Activated CD4-positive, alpha-beta memory T cell treated with anti-CD3 and anti-CD28 coated beads, Interleukin-2, amount 10 ng/mL, durations not matched to agents 7 days and 5 days (primary cell): Measurements from ENCODE around the gene TM9SF4. TPM values are rescaled to one million over a fixed set of nuclear protein-coding genes. Genes with fewer than 3 reads are reported as not detected.
"Not testable (repeated sequence)": the region's sequence is repeated elsewhere in the genome, so short reads cannot be mapped to it uniquely, and the experiment has no call there.

Experiments
- CTCF ChIA-PET: fragments of 350-600 bp; sonication (Branson Sonifier 250); formaldehyde crosslinking; loops from one replicate; lab custom pipeline; 2021; ENCODE audit warnings: antibody characterized with exemption, inconsistent platforms; lab: Charles Lee
- POLR2A ChIA-PET: fragments of 350-600 bp; sonication (Branson Sonifier 250); formaldehyde crosslinking; loops from one replicate; lab custom pipeline; 2021; ENCODE audit warnings: antibody characterized with exemption; lab: Charles Lee
- DNase-seq: peaks from one replicate; pipeline ENCODE4 v3.0.0-alpha.2; 2020
- H3K27ac Mint-ChIP-seq: one replicate; pipeline ENCODE4 v1.8.0; 2021; ENCODE audit warnings: mild to moderate bottlenecking, mixed read lengths
- H3K27me3 Mint-ChIP-seq: one replicate; pipeline ENCODE4 v1.8.0; 2021; ENCODE audit warnings: mixed read lengths
- H3K36me3 Mint-ChIP-seq: one replicate; pipeline ENCODE4 v1.8.0; 2021; ENCODE audit warnings: low read depth, mixed read lengths
- H3K4me1 Mint-ChIP-seq: one replicate; pipeline ENCODE4 v1.8.0; 2021; ENCODE audit warnings: mixed read lengths
- H3K4me3 Mint-ChIP-seq: one replicate; pipeline ENCODE4 v1.8.0; 2021; ENCODE audit warnings: mild to moderate bottlenecking, mixed read lengths
- H3K9me3 Mint-ChIP-seq: one replicate; pipeline ENCODE4 v1.8.0; 2021; ENCODE audit warnings: mixed read lengths
- total RNA-seq, 2 experiments: library from RNA; stranded (reverse); gene quantifications; one replicate each; pipeline ENCODE4 v1.2.3, GENCODE V29; 2021

Gene TM9SF4
- total RNA-seq, 2 experiments from 2014 or later, result 37.6 to 38.6 TPM

GRCh38 chr20:32110727-32111126, 1.2 kb downstream of the TM9SF4 start:
- H3K9me3 Mint-ChIP-seq, result peaks cover 2% of the 10 kb centered on the region
- DNase-seq, result no peak
- POLR2A ChIA-PET, result interaction anchor here (1.8 kb wide), 1 partner anchor 8 kb away, joined by 6 read pairs; no protein-coding TSS in a partner anchor
- peaks cover 4% of the 10 kb centered on the region for H3K27me3 Mint-ChIP-seq
- peaks cover 39% of the 10 kb centered on the region for H3K4me1 Mint-ChIP-seq
- H3K4me3 Mint-ChIP-seq, result peak overlapping the region; percentile 99
- H3K36me3 Mint-ChIP-seq, result peaks cover 17% of the 10 kb centered on the region
- CTCF ChIA-PET, result no interaction called here
- H3K27ac Mint-ChIP-seq, result peak overlapping the region; percentile 99

- H3K27ac Mint-ChIP-seq, result no peak overlapping the region
- peak overlapping the region; percentile 99 for H3K4me3 Mint-ChIP-seq
- ChIA-PET POLR2A (no interaction called here), CTCF (no interaction called here)
- H3K9me3 Mint-ChIP-seq, result peaks cover 2% of the 10 kb centered on the region
- peaks cover 19% of the 10 kb centered on the region for H3K36me3 Mint-ChIP-seq
- no peak for DNase-seq
- peaks cover 41% of the 10 kb centered on the region for H3K4me1 Mint-ChIP-seq
- H3K27me3 Mint-ChIP-seq, result peaks cover 4% of the 10 kb centered on the region
Measured at GRCh38 chr20:32111156-32111686, 1.7 kb downstream of the TM9SF4 start.

DNA sequence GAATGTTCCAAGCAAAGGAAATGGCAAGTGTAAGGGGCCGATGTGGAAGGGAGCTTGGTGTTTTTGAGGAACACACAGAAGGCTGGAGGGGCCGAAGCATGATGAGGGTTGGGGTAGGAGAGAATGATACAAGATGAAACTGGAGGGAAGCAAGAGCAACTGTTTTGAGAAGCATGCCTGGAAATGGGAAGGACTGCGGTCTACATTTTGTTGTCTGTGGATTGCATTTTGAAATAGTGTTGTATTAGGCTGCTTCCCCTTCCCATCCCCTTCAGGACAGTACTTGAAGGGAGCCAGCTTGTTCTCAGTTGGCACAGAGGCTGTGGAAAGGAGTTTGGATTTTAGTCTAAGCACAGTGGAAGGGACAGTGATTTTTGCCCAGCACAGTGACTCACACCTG, 2.2 kb downstream of the TM9SF4 start:
- Mint-ChIP-seq H3K4me3 (no peak overlapping the region), H3K4me1 (peaks cover 45% of the 10 kb centered on the region), H3K36me3 (peaks cover 23% of the 10 kb centered on the region), H3K9me3 (peaks cover 2% of the 10 kb centered on the region), H3K27ac (no peak overlapping the region), H3K27me3 (peaks cover 3% of the 10 kb centered on the region)
- POLR2A ChIA-PET, result no interaction called here
- DNase-seq, result no peak
- CTCF ChIA-PET, result no interaction called here

DNA sequence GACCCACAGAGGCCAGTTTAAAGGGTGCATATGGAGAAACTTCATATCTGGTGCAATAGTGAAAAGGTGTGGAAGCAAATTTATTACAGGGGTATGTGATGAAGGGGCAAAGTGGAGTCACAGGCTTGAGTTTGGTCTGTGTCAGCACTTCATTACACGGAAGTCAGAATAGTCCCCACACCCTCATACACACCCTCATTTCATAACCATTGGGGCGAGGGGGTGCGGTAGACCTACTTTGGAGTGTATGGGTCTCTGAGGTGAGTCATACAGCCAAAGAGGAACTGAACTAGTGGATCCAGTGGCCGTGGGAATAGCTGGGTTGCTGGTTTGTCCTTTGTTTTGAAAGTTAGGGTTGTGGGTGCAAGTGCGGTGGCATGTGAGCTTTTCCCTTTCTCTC, 3.3 kb downstream of the TM9SF4 start:
- Mint-ChIP-seq H3K27me3 (no peaks in the 10 kb centered on the region), H3K4me3 (peak overlapping the region; percentile 5), H3K9me3 (peaks cover 2% of the 10 kb centered on the region), H3K4me1 (peaks cover 50% of the 10 kb centered on the region), H3K27ac (no peak overlapping the region), H3K36me3 (peaks cover 23% of the 10 kb centered on the region)
- CTCF ChIA-PET, result no interaction called here
- peak; percentile 20 for DNase-seq
- POLR2A ChIA-PET, result interaction anchor here (0.9 kb wide), 1 partner anchor 20 kb away, joined by 4 read pairs; no protein-coding TSS in a partner anchor

DNA sequence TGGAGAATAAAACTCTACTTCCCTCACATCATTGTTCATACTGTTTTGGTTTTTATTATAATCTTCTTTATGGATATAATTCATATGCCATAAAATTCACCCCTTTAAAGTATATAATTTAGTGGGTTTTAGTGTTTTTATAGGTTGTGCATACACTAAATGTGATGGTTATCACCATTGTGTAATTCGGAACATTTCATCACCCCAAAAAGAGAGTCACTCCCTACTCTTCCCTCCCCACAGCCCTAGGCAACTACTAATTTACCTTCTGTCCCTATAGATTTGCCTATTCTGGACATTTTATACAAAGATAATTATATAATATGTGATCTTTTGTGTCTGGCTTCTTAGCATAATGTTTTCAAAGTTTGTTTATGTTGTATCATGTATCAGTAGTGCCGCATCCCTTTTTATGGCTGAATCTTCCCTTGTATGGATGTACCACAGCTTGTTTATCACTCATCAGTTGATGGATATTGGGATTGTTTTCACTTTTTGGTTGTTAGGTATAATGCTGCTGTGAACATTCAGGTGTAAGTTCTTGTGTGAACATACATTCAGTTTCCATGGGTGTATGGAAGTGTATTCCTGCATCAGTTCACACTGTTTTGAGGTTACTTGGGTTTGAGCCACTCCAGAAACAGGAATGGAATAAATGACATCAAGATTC, 4.2 kb downstream of the TM9SF4 start:
- H3K27me3 Mint-ChIP-seq, result no peaks in the 10 kb centered on the region
- H3K4me1 Mint-ChIP-seq, result peaks cover 50% of the 10 kb centered on the region
- H3K36me3 Mint-ChIP-seq, result peaks cover 23% of the 10 kb centered on the region
- POLR2A ChIA-PET, result interaction anchor here (0.9 kb wide), 1 partner anchor 19 kb away, joined by 4 read pairs; no protein-coding TSS in a partner anchor
- CTCF ChIA-PET, result no interaction called here
- DNase-seq, result no peak
- H3K27ac Mint-ChIP-seq, result no peak overlapping the region
- peaks cover 2% of the 10 kb centered on the region for H3K9me3 Mint-ChIP-seq
- H3K4me3 Mint-ChIP-seq, result no peak overlapping the region

- CTCF ChIA-PET, result no interaction called here
- H3K4me3 Mint-ChIP-seq, result no peak overlapping the region
- H3K36me3 Mint-ChIP-seq, result peaks cover 23% of the 10 kb centered on the region
- no peaks in the 10 kb centered on the region for H3K27me3 Mint-ChIP-seq
- H3K4me1 Mint-ChIP-seq, result peaks cover 50% of the 10 kb centered on the region
- DNase-seq, result no peak
- POLR2A ChIA-PET, result no interaction called here
- no peaks in the 10 kb centered on the region for H3K9me3 Mint-ChIP-seq
- no peak overlapping the region for H3K27ac Mint-ChIP-seq
Measured at GRCh38 chr20:32114305-32114960, 4.9 kb downstream of the TM9SF4 start.

- ChIA-PET POLR2A (no interaction called here), CTCF (no interaction called here)
- Mint-ChIP-seq H3K4me1 (peaks cover 47% of the 10 kb centered on the region), H3K36me3 (peaks cover 23% of the 10 kb centered on the region), H3K27me3 (no peaks in the 10 kb centered on the region), H3K27ac (no peak overlapping the region), H3K9me3 (no peaks in the 10 kb centered on the region), H3K4me3 (no peak overlapping the region)
- no peak for DNase-seq
Measured at GRCh38 chr20:32115211-32115767, 5.8 kb downstream of the TM9SF4 start.

DNA sequence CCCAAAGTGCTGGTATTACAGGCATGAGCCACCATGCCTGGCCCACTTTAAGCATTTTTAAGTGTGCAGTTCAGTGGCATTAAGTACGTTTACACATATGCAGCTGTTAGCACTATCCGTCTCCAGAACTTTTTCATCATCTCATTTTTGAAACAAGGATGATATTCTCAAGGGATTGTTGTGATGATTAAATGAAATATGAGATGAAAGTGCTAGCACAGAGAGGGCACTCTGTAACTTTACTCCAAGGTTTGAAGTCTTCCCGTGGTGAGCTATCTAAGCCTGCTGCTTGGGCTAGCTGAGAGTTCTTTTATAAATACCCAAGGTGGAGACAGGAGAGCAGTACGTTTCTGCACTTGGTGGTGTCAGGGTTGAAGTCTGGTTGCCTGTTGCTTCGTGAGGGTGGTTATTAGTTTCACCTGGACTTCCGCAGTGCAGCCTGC, 6.6 kb downstream of the TM9SF4 start:
- Mint-ChIP-seq H3K27me3 (no peaks in the 10 kb centered on the region), H3K9me3 (no peaks in the 10 kb centered on the region), H3K27ac (no peak overlapping the region), H3K4me1 (peaks cover 38% of the 10 kb centered on the region), H3K36me3 (peaks cover 23% of the 10 kb centered on the region), H3K4me3 (no peak overlapping the region)
- no peak for DNase-seq
- ChIA-PET CTCF (interaction anchor here (0.6 to 1.3 kb wide), 5 partner anchors 10 to 1270 kb away, joined by 3 to 6 read pairs (median 3); no protein-coding TSS in a partner anchor), POLR2A (no interaction called here)

DNA sequence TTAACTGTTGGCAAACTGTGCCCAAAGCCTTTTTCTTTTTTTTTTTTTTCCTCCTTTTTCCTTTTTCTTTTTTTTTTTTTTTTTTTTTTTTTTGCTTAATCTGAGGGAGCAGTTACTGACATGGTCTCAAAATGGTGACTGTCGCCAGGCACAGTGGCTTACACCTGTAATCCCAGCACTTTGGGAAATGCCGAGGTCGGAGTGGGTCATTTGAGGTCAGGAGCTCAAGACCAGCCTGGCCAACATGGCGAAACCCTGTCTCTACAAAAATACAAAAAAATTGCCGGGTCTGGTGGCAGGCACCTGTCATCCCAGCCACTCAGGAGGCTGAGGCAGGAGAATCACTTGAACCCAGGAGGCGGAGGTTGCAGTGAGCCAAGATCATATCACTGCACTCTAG, 7.3 kb downstream of the TM9SF4 start:
- Mint-ChIP-seq H3K27ac (peak overlapping the region; percentile 26), H3K4me1 (peaks cover 31% of the 10 kb centered on the region), H3K36me3 (peaks cover 18% of the 10 kb centered on the region)
- H3K4me3 Mint-ChIP-seq, POLR2A ChIA-PET, H3K27me3 Mint-ChIP-seq, H3K9me3 Mint-ChIP-seq, DNase-seq: not testable (repeated sequence)
- CTCF ChIA-PET, result interaction anchor here (0.6 to 1.3 kb wide), 5 partner anchors 11 to 1270 kb away, joined by 3 to 6 read pairs (median 3); no protein-coding TSS in a partner anchor

- CTCF ChIA-PET, H3K27ac Mint-ChIP-seq, H3K4me3 Mint-ChIP-seq, H3K27me3 Mint-ChIP-seq, DNase-seq, H3K9me3 Mint-ChIP-seq: not testable (repeated sequence)
- Mint-ChIP-seq H3K36me3 (peaks cover 15% of the 10 kb centered on the region), H3K4me1 (peaks cover 21% of the 10 kb centered on the region)
- POLR2A ChIA-PET, result interaction anchor here (1.0 to 1.3 kb wide), 2 partner anchors 9 to 321 kb away, joined by 3 to 6 read pairs; partner anchors contain the start of gene TM9SF4
Measured at GRCh38 chr20:32118427-32118826, 8.9 kb downstream of the TM9SF4 start.

GRCh38 chr20:32119734-32120133, 10.2 kb downstream of the TM9SF4 start:
- POLR2A ChIA-PET, result interaction anchor here (0.7 kb wide), 1 partner anchor 40 kb away, joined by 3 read pairs; no protein-coding TSS in a partner anchor
- peaks cover 20% of the 10 kb centered on the region for H3K36me3 Mint-ChIP-seq
- H3K27ac Mint-ChIP-seq, result no peak overlapping the region
- no peak overlapping the region for H3K4me3 Mint-ChIP-seq
- no peaks in the 10 kb centered on the region for H3K27me3 Mint-ChIP-seq
- H3K9me3 Mint-ChIP-seq, result no peaks in the 10 kb centered on the region
- no peak for DNase-seq
- CTCF ChIA-PET, result no interaction called here
- H3K4me1 Mint-ChIP-seq, result peaks cover 17% of the 10 kb centered on the region

GRCh38 chr20:32121908-32122307, 12.4 kb downstream of the TM9SF4 start:
- H3K27me3 Mint-ChIP-seq, POLR2A ChIA-PET, DNase-seq, H3K4me3 Mint-ChIP-seq, H3K4me1 Mint-ChIP-seq, CTCF ChIA-PET, H3K9me3 Mint-ChIP-seq, H3K27ac Mint-ChIP-seq: not testable (repeated sequence)
- H3K36me3 Mint-ChIP-seq, result peaks cover 13% of the 10 kb centered on the region

DNA sequence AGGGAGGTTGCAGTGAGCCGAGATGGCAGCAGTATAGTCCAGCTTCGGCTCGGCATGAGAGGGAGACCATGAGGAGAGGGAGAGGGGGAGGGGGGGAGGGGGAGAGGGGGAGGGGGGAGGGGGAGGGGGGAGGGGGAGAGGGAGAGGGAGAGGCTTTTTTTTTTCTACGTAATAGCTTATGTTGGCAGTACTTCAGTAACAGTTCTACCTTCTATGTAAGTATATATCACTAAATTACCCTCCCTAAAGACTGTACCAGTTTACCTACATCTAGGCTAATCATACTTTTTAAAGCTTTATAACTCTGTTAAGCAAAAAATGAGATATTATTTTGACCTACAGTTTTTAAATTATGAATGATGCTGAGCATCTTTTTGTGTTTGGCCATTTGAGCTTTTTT, 13.6 kb downstream of the TM9SF4 start:
- H3K27ac Mint-ChIP-seq, result no peak overlapping the region
- H3K4me1 Mint-ChIP-seq, result no peaks in the 10 kb centered on the region
- POLR2A ChIA-PET, result no interaction called here
- no peaks in the 10 kb centered on the region for H3K27me3 Mint-ChIP-seq
- H3K9me3 Mint-ChIP-seq, result no peaks in the 10 kb centered on the region
- peaks cover 18% of the 10 kb centered on the region for H3K36me3 Mint-ChIP-seq
- CTCF ChIA-PET, result interaction anchor here (0.9 kb wide), 1 partner anchor 11 kb away, joined by 3 read pairs; no protein-coding TSS in a partner anchor
- no peak for DNase-seq
- no peak overlapping the region for H3K4me3 Mint-ChIP-seq
